Sigmoid colon (tissue), 4 donors: Measurements from ENCODE around the gene TBL1Y.

Experiments used
- CTCF ChIP-seq, 4 experiments: fragments of 450-650 bp in 3 of 4; fragments of 200-600 bp in 1 of 4; IDR thresholded peaks; one replicate each; pipeline ENCODE4 v1.5.1; 2016 to 2019; ENCODE audit warnings: antibody characterized with exemption in 4 of 4, mild to moderate bottlenecking in 3 of 4, moderate library complexity in 2 of 4
- POLR2A ChIP-seq, 2 donors: fragments of 450-650 bp; IDR thresholded peaks; one replicate each; pipeline ENCODE4 v1.6.1; 2016; ENCODE audit warnings: antibody characterized with exemption in 2 of 2, mild to moderate bottlenecking in 2 of 2, moderate library complexity in 2 of 2
- POLR2AphosphoS5 ChIP-seq, 4 donors: sonication (generic); formaldehyde crosslinking; IDR thresholded peaks; one replicate each; pipeline ENCODE4 v1.6.1; 2017; ENCODE audit warnings: antibody characterized with exemption in 4 of 4

GRCh38 chrY:7041983-7042382 is 131.5 kb downstream of the TBL1Y start:
- TF ChIP-seq CTCF (IDR thresholded peaks at IDR 0.05) (no peak), POLR2A (IDR thresholded peaks at IDR 0.05) (no peak), POLR2AphosphoS5 (IDR thresholded peaks at IDR 0.05) (no peak)
